H1 (cell line): Measurements from ENCODE around the gene KCNK4. TPM values are rescaled to one million over a fixed set of nuclear protein-coding genes. Genes with fewer than 3 reads are reported as not detected.

Source experiments
- BCL11A ChIP-seq, 2 experiments: IDR thresholded peaks; one replicate each; pipeline ENCODE4 v1.6.1; 2011; ENCODE audit warnings: low read depth in 2 of 2, low read length in 2 of 2, mild to moderate bottlenecking in 2 of 2
- CBX5 ChIP-seq: fragments of 300-800, 300-1000 bp; sonication (generic); IDR thresholded peaks from 2 replicates; pipeline ENCODE4 v1.7.1; 2016; ENCODE audit warnings: antibody characterized with exemption, low read length, low read depth
- CEBPB ChIP-seq: IDR thresholded peaks from 2 replicates; pipeline ENCODE4 v1.6.1; 2012; ENCODE audit warnings: low read depth, low read length
- CHD1 ChIP-seq: IDR thresholded peaks from 2 replicates; pipeline ENCODE4 v1.6.1; 2012; ENCODE audit warnings: low read depth, low read length, improper control_type of control experiment
- CHD2 ChIP-seq: IDR thresholded peaks from 2 replicates; pipeline ENCODE4 v1.6.1; 2012; ENCODE audit warnings: low read length, improper control_type of control experiment
- CREB1 ChIP-seq: IDR thresholded peaks from 2 replicates; pipeline ENCODE4 v1.6.1; 2012; ENCODE audit warnings: inconsistent platforms
- EGR1 ChIP-seq: IDR thresholded peaks from 2 replicates; pipeline ENCODE4 v1.6.1; 2011; ENCODE audit warnings: low read depth, low read length, borderline replicate concordance
- EP300 ChIP-seq, 2 experiments: IDR thresholded peaks; 1 replicate in 1 of 2; 2 replicates in 1 of 2; pipeline ENCODE4 v1.6.1; 2011 to 2012; ENCODE audit warnings: low read depth in 2 of 2, low read length in 2 of 2, mild to moderate bottlenecking in 2 of 2, borderline replicate concordance in 1 of 2, inconsistent platforms in 1 of 2, moderate library complexity in 1 of 2
- EZH2 ChIP-seq: fragments of 200-600 bp; sonication (generic); IDR thresholded peaks from 2 replicates; pipeline ENCODE4 v1.7.1; 2012; ENCODE audit warnings: low read depth, mild to moderate bottlenecking, moderate library complexity, low read length, inconsistent platforms; ENCODE audit not compliant: severe bottlenecking
- FOSL1 ChIP-seq: IDR thresholded peaks from 2 replicates; pipeline ENCODE4 v1.6.1; 2011; ENCODE audit warnings: mild to moderate bottlenecking, low read depth, low read length, moderate library complexity; ENCODE audit not compliant: insufficient read depth
- GABPA ChIP-seq: IDR thresholded peaks from 2 replicates; pipeline ENCODE4 v1.6.1; 2011; ENCODE audit warnings: mild to moderate bottlenecking, low read length, moderate library complexity, borderline replicate concordance; ENCODE audit not compliant: insufficient read depth
- KDM1A ChIP-seq: fragments of 200-600, 300-600 bp; sonication (generic); IDR thresholded peaks from 2 replicates; pipeline ENCODE4 v1.7.1; 2016; ENCODE audit warnings: mild to moderate bottlenecking, low read length, borderline replicate concordance
- KDM4A ChIP-seq: IDR thresholded peaks from one replicate; pipeline ENCODE4 v1.7.1; 2012; ENCODE audit warnings: low read depth, mild to moderate bottlenecking, moderate library complexity, low read length, inconsistent platforms; ENCODE audit not compliant: severe bottlenecking
- KDM5A ChIP-seq: fragments of 200-600 bp; IDR thresholded peaks from 2 replicates; pipeline ENCODE4 v1.7.1; 2012; ENCODE audit warnings: mild to moderate bottlenecking, low read length, inconsistent platforms, mixed read lengths
- NANOG ChIP-seq: IDR thresholded peaks from 2 replicates; pipeline ENCODE4 v1.6.1; 2011; ENCODE audit warnings: low read length, low read depth, mild to moderate bottlenecking, inconsistent platforms; ENCODE audit not compliant: insufficient read depth, poor library complexity, severe bottlenecking
- POLR2A ChIP-seq, 2 experiments: IDR thresholded peaks; 1 replicate in 1 of 2; 2 replicates in 1 of 2; pipeline ENCODE4 v1.6.1; 2011; ENCODE audit warnings: low read depth in 2 of 2, low read length in 2 of 2, mild to moderate bottlenecking in 2 of 2; ENCODE audit errors: control extremely low read depth in 1 of 2
- POU5F1 ChIP-seq: IDR thresholded peaks from 2 replicates; pipeline ENCODE4 v1.6.1; 2011; ENCODE audit warnings: low read depth, mild to moderate bottlenecking, low read length, moderate library complexity
- SAP30 ChIP-seq: fragments of 300-600 bp; sonication (generic); IDR thresholded peaks from 2 replicates; pipeline ENCODE4 v1.7.1; 2012; ENCODE audit warnings: low read length, moderate library complexity, mild to moderate bottlenecking, inconsistent platforms; ENCODE audit not compliant: insufficient read depth, insufficient replicate concordance
- SIRT6 ChIP-seq: IDR thresholded peaks from one replicate; pipeline ENCODE4 v1.7.1; 2012; ENCODE audit warnings: low read length, inconsistent platforms
- SP2 ChIP-seq: IDR thresholded peaks from 2 replicates; pipeline ENCODE4 v1.6.1; 2012; ENCODE audit warnings: mild to moderate bottlenecking, low read length, inconsistent platforms
- TBP ChIP-seq: IDR thresholded peaks from 2 replicates; pipeline ENCODE4 v1.6.1; 2011; ENCODE audit warnings: low read depth, low read length, improper control_type of control experiment
- YY1 ChIP-seq: IDR thresholded peaks from 2 replicates; pipeline ENCODE4 v1.6.1; 2011; ENCODE audit warnings: low read depth, mild to moderate bottlenecking, low read length
- ZNF274 ChIP-seq: IDR thresholded peaks from 2 replicates; pipeline ENCODE4 v1.7.0; 2012; ENCODE audit warnings: low read length, borderline replicate concordance; ENCODE audit errors: extremely low read depth
- polyA plus RNA-seq, 7 experiments: library from polyadenylated mRNA; depleted of rRNA in 3 of 7; stranded (reverse) in 5 of 7; unstranded in 2 of 7; fragments of >200 nt in 5 of 7; fragments of 200-250 nt in 2 of 7; gene quantifications; 1 replicate in 5 of 7; 2 replicates in 1 of 7; 4 replicates in 1 of 7; pipeline versions ENCODE4 v1.2.1 to v1.2.3, GENCODE V29; 2011 to 2013; ENCODE audit warnings: missing spikeins in 2 of 7, mixed read lengths in 2 of 7
- total RNA-seq: library from RNA; stranded (reverse); fragmentation: NEBNext Ultra II Directional; extraction: Animal tissue kit (Norgen Biotek cat#: 25700); gene quantifications from 2 replicates; pipeline ENCODE4 v1.2.1, GENCODE V29; 2021
- TF ChIP-seq, protein P1 (sequence below): IDR thresholded peaks from 2 replicates; pipeline ENCODE4 v1.6.1; 2011; ENCODE audit warnings: low read length, improper control_type of control experiment

KCNK4 gene
- total and polyA plus RNA-seq, 2 of the 8 experiments (the other 6 are each of a cell fraction or from before 2014, with no cell fraction given) = 0.19 TPM; not detected in 1

DNA sequence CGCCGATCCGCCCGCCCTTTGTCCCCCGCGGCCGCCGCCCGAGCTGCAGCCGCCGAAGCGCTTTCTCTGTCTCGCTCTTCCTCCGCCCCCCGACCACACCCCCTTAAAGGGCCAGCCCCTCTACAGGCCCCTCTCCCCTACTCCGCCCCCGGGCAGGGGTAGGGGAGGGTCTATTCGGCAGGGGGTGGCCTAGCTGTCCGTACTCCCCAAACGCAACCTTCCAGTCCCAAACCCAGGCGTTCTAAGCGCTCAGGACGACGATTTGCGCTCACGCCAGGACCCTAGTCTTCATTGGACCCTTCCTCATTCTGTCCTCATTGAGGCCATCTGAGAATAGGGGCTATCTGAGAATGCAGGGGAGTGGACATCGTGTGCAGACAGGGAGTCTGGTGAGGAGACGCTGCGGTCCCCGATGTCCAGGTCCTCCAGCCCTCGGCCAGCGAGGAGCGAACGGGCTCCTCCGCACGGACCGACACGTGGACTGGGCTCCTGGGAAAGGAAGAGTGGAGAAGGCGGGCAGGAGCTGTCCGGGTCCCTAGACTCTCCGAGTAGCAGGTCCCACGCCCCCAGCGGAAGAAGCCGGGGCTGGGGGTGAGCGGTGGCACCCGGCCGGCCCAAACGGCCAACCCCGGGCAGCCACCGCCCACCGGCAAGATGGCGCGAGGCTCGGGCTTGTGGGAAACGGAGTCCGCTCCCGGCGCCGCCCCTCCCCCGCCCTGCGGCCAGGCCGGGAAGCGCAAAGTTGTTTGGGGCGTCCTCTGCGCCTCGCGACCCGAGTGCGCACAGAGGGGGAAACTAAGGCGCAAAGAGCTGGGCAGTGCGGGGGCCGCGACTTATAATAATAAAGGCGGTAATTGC, 44.0 kb upstream of the KCNK4 start, which contains the start of gene PPP1R14B (continued):
- TF ChIP-seq KDM4A = peak; percentile 64
- TF ChIP-seq FOSL1 = no peak
- no peak for TF ChIP-seq CHD1
- TF ChIP-seq EP300 (IDR thresholded peaks at IDR 0.05; ENCODE audit: borderline replicate concordance in 1 of 2, low read depth in 2 of 2, low read length in 2 of 2) = no peak
- 0 out of 2 replicates have a peak, but pooled peaks have one; percentile 19 for TF ChIP-seq GABPA
- TF ChIP-seq BCL11A (IDR thresholded peaks at IDR 0.05; ENCODE audit: low read depth in 2 of 2, low read length in 2 of 2) = no peak
- TF ChIP-seq POLR2A (IDR thresholded peaks at IDR 0.05; ENCODE audit: control extremely low read depth in 1 of 2, low read depth in 2 of 2, low read length in 2 of 2) = no peak
- TF ChIP-seq POU5F1 = no peak
- no peak for TF ChIP-seq NANOG
- no peak for TF ChIP-seq KDM1A
- TF ChIP-seq CREB1 = no peak; the same call in 1 of the 2 replicates
- TF ChIP-seq EZH2 = no peak
- TF ChIP-seq EGR1 = 0 out of 2 replicates have a peak, but pooled peaks have one; percentile 55
- TF ChIP-seq, protein P1, sequence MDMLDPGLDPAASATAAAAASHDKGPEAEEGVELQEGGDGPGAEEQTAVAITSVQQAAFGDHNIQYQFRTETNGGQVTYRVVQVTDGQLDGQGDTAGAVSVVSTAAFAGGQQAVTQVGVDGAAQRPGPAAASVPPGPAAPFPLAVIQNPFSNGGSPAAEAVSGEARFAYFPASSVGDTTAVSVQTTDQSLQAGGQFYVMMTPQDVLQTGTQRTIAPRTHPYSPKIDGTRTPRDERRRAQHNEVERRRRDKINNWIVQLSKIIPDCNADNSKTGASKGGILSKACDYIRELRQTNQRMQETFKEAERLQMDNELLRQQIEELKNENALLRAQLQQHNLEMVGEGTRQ = no peak
- TF ChIP-seq CHD2 = no peak
- peak; percentile 99 for TF ChIP-seq SAP30
- no peak for TF ChIP-seq SIRT6
- TF ChIP-seq CEBPB = no peak
- TF ChIP-seq SP2 = 0 out of 2 replicates have a peak, but pooled peaks have one; percentile 4
- no peak for TF ChIP-seq TBP
- TF ChIP-seq ZNF274 = no peak
- TF ChIP-seq CBX5 = no peak
- TF ChIP-seq KDM5A = no peak
- TF ChIP-seq YY1 = peak; percentile 98
